ENCODE results near the gene DNM3. TPM values are rescaled to one million over a fixed set of nuclear protein-coding genes. Genes with fewer than 3 reads are reported as not detected.

Gene DNM3
- total and polyA plus RNA-seq, 4 donors: 2.1 to 16.3 (median 5.6) TPM

GRCh38 chr1:172375211-172375631, 533.9 kb downstream of the DNM3 start:
- H3K27ac ChIP-seq (ENCODE audit: low read depth in 1 of 2, low read length in 1 of 2): no peak overlapping the region
- no peak overlapping the region for H3K4me3 ChIP-seq
- no peaks in the 10 kb centered on the region for H3K27me3 ChIP-seq (ENCODE audit: control insufficient read depth in 3 of 3, insufficient read depth in 3 of 3, low read length in 2 of 3)
- TF ChIP-seq CTCF (IDR thresholded peaks at IDR 0.05; ENCODE audit: control extremely low read depth, extremely low read depth): no peak
- H3K9me3 ChIP-seq (ENCODE audit: control insufficient read depth in 4 of 4, insufficient read depth in 3 of 4, low read length in 3 of 4): no peaks in the 10 kb centered on the region
- no peak for DNase-seq
- no peaks in the 10 kb centered on the region for H3K36me3 ChIP-seq (ENCODE audit: control insufficient read depth in 4 of 4, insufficient read depth in 4 of 4, low read length in 4 of 4)
- 83 to 92% methylated on average over 2 of the region's 2 CpGs for WGBS, 2 donors
- ATAC-seq (ENCODE audit: insufficient read depth, low FRiP score): no peak
- H3K9ac ChIP-seq (ENCODE audit: insufficient read depth in 1 of 2, low read length in 2 of 2): no peak overlapping the region
- H3K4me1 ChIP-seq (ENCODE audit: control insufficient read depth in 5 of 5, insufficient read depth in 5 of 5, low read length in 5 of 5): peaks cover 0 to 10% (median 0%) of the 10 kb centered on the region in 5 donors

- no peak for TF ChIP-seq CTCF (IDR thresholded peaks at IDR 0.05; ENCODE audit: control extremely low read depth, extremely low read depth)
- Histone ChIP-seq H3K4me1 (ENCODE audit: control insufficient read depth in 5 of 5, insufficient read depth in 5 of 5, low read length in 5 of 5) (peaks cover 0 to 20% (median 0%) of the 10 kb centered on the region in 5 donors), H3K9ac (ENCODE audit: insufficient read depth in 1 of 2, low read length in 2 of 2) (no peak overlapping the region), H3K4me3 (no peak overlapping the region), H3K27me3 (ENCODE audit: control insufficient read depth in 3 of 3, insufficient read depth in 3 of 3, low read length in 2 of 3) (no peaks in the 10 kb centered on the region), H3K36me3 (ENCODE audit: control insufficient read depth in 4 of 4, insufficient read depth in 4 of 4, low read length in 4 of 4) (no peaks in the 10 kb centered on the region), H3K9me3 (ENCODE audit: control insufficient read depth in 4 of 4, insufficient read depth in 3 of 4, low read length in 3 of 4) (no peaks in the 10 kb centered on the region), H3K27ac (ENCODE audit: low read depth in 1 of 2, low read length in 1 of 2) (no peak overlapping the region)
- no peak for ATAC-seq (ENCODE audit: insufficient read depth, low FRiP score)
- 14 to 63% methylated on average over 2 of the region's 2 CpGs for WGBS, 2 donors
- DNase-seq: no peak
These were observed 535.1 kb downstream of the DNM3 start for GRCh38 chr1:172376431-172376830.

- ATAC-seq (ENCODE audit: insufficient read depth, low FRiP score): no peak
- Histone ChIP-seq H3K4me1 (ENCODE audit: control insufficient read depth in 5 of 5, insufficient read depth in 5 of 5, low read length in 5 of 5) (peaks cover 0 to 31% (median 3%) of the 10 kb centered on the region in 5 donors), H3K9me3 (ENCODE audit: control insufficient read depth in 4 of 4, insufficient read depth in 3 of 4, low read length in 3 of 4) (no peaks in the 10 kb centered on the region), H3K4me3 (no peak overlapping the region), H3K9ac (ENCODE audit: insufficient read depth in 1 of 2, low read length in 2 of 2) (no peak overlapping the region), H3K36me3 (ENCODE audit: control insufficient read depth in 4 of 4, insufficient read depth in 4 of 4, low read length in 4 of 4) (no peaks in the 10 kb centered on the region), H3K27me3 (ENCODE audit: control insufficient read depth in 3 of 3, insufficient read depth in 3 of 3, low read length in 2 of 3) (no peaks in the 10 kb centered on the region), H3K27ac (ENCODE audit: low read depth in 1 of 2, low read length in 1 of 2) (no peak overlapping the region)
- TF ChIP-seq CTCF (IDR thresholded peaks at IDR 0.05; ENCODE audit: control extremely low read depth, extremely low read depth): no peak
- no peak for DNase-seq
These were observed 536.3 kb downstream of the DNM3 start for GRCh38 chr1:172377565-172377964.

GRCh38 chr1:172378109-172378760, 536.9 kb downstream of the DNM3 start:
- no peak overlapping the region for H3K4me3 ChIP-seq
- no peaks in the 10 kb centered on the region for H3K36me3 ChIP-seq (ENCODE audit: control insufficient read depth in 4 of 4, insufficient read depth in 4 of 4, low read length in 4 of 4)
- ATAC-seq (ENCODE audit: insufficient read depth, low FRiP score) (no peak), DNase-seq (no peak)
- no peak for TF ChIP-seq CTCF (IDR thresholded peaks at IDR 0.05; ENCODE audit: control extremely low read depth, extremely low read depth)
- no peaks in the 10 kb centered on the region for H3K9me3 ChIP-seq (ENCODE audit: control insufficient read depth in 4 of 4, insufficient read depth in 3 of 4, low read length in 3 of 4)
- H3K9ac ChIP-seq (ENCODE audit: insufficient read depth in 1 of 2, low read length in 2 of 2): no peak overlapping the region
- no peak overlapping the region for H3K27ac ChIP-seq (ENCODE audit: low read depth in 1 of 2, low read length in 1 of 2)
- 97 to 100% methylated on average over 1 of the region's 1 CpG for WGBS, 2 donors
- H3K4me1 ChIP-seq (ENCODE audit: control insufficient read depth in 5 of 5, insufficient read depth in 5 of 5, low read length in 5 of 5): peaks cover 0 to 38% (median 3%) of the 10 kb centered on the region in 5 donors
- H3K27me3 ChIP-seq (ENCODE audit: control insufficient read depth in 3 of 3, insufficient read depth in 3 of 3, low read length in 2 of 3): no peaks in the 10 kb centered on the region

Measured in lung (tissue), 12 donors.